H1 (cell line): ENCODE measurements around the gene RBM20. TPM values are rescaled to one million over a fixed set of nuclear protein-coding genes. Genes with fewer than 3 reads are reported as not detected.

Source experiments
- CTCF ChIA-PET: fragments of 300-600 bp; sonication (Branson Sonifier 250); formaldehyde crosslinking; loops from one replicate; lab custom pipeline; 2021; ENCODE audit not compliant: partially characterized antibody; lab: Charles Lee
- POLR2A ChIA-PET: fragments of 300-600 bp; sonication (Branson Sonifier 250); formaldehyde crosslinking; loops from one replicate; lab custom pipeline; 2021; ENCODE audit warnings: inconsistent platforms; ENCODE audit not compliant: partially characterized antibody; lab: Charles Lee
- DNase-seq, 2 experiments: peaks; one replicate each; pipeline versions ENCODE4 v3.0.0 to v3.0.0-alpha.2; 2010 to 2022; ENCODE audit warnings: low spot score in 2 of 2, low read depth in 1 of 2, mixed read lengths in 1 of 2
- FAIRE-seq: peaks from 2 replicates; lab custom pipeline; 2011; peaks lifted over from hg19 to GRCh38; lab: Jason Lieb, UNC
- H2AFZ ChIP-seq: 2 replicates; pipeline ENCODE4 v1.8.1; 2012; ENCODE audit warnings: low read length, inconsistent platforms
- H2AK5ac ChIP-seq: 2 replicates; pipeline ENCODE4 v1.6.1; 2013; ENCODE audit warnings: low read depth, low read length
- H2BK120ac ChIP-seq: replicated peaks from 2 replicates; pipeline ENCODE3; 2013; ENCODE audit warnings: low read depth, low read length, inconsistent platforms
- H2BK12ac ChIP-seq: 2 replicates; pipeline ENCODE4 v1.6.1; 2013; ENCODE audit warnings: low read depth, low read length
- H2BK15ac ChIP-seq: 2 replicates; pipeline ENCODE4 v1.6.1; 2013; ENCODE audit warnings: low read length
- H2BK20ac ChIP-seq: 2 replicates; pipeline ENCODE4 v1.6.1; 2013; ENCODE audit warnings: low read length
- H2BK5ac ChIP-seq: 2 replicates; pipeline ENCODE4 v1.6.1; 2013; ENCODE audit warnings: low read depth, low read length
- H3K14ac ChIP-seq: 2 replicates; pipeline ENCODE4 v1.6.1; 2013; ENCODE audit warnings: inconsistent platforms; ENCODE audit not compliant: insufficient read length
- H3K18ac ChIP-seq: 2 replicates; pipeline ENCODE4 v1.6.1; 2013; ENCODE audit warnings: low read length; ENCODE audit errors: extremely low read depth
- H3K23ac ChIP-seq: 2 replicates; pipeline ENCODE4 v1.6.1; 2013; ENCODE audit warnings: inconsistent platforms; ENCODE audit not compliant: insufficient read length
- H3K23me2 ChIP-seq: 2 replicates; pipeline ENCODE4 v1.6.1; 2013; ENCODE audit warnings: low read depth, low read length
- H3K27ac ChIP-seq: 2 replicates; pipeline ENCODE4 v1.6.1; 2011; ENCODE audit warnings: low read depth, low read length, inconsistent platforms
- H3K27me3 ChIP-seq, 4 experiments: replicated peaks in 1 of 4; 1 replicate in 1 of 4; 2 replicates in 3 of 4; pipeline versions ENCODE4 v1.6.1 to v1.8.1; 2011 to 2013; ENCODE audit warnings: low read length in 3 of 4, mild to moderate bottlenecking in 3 of 4, inconsistent platforms in 2 of 4, mixed read lengths in 2 of 4, moderate library complexity in 1 of 4; ENCODE audit not compliant: control insufficient read depth in 3 of 4, insufficient read depth in 3 of 4; ENCODE audit errors: extremely low read depth in 1 of 4
- H3K36me3 ChIP-seq, 4 experiments: 2 replicates each; pipeline versions ENCODE4 v1.6.1 to v1.8.1; 2011 to 2013; ENCODE audit warnings: mild to moderate bottlenecking in 4 of 4, low read length in 3 of 4, moderate library complexity in 2 of 4, control low read depth in 1 of 4, inconsistent platforms in 1 of 4; ENCODE audit not compliant: insufficient read depth in 4 of 4, control insufficient read depth in 2 of 4
- H3K4ac ChIP-seq: replicated peaks from 2 replicates; pipeline ENCODE3; 2013; ENCODE audit warnings: low read length, low read depth, mixed read lengths, inconsistent platforms; ENCODE audit not compliant: insufficient read length
- H3K4me1 ChIP-seq, 4 experiments: replicated peaks in 1 of 4; 1 replicate in 1 of 4; 2 replicates in 3 of 4; pipeline versions ENCODE4 v1.6.1 to v1.8.1; 2011 to 2013; ENCODE audit warnings: low read length in 3 of 4, inconsistent platforms in 2 of 4, mixed read lengths in 1 of 4; ENCODE audit not compliant: insufficient read depth in 4 of 4, control insufficient read depth in 3 of 4
- H3K4me2 ChIP-seq, 2 experiments: 2 replicates each; pipeline versions ENCODE4 v1.6.1 to v1.8.1; 2011 to 2013; ENCODE audit warnings: low read depth in 2 of 2, low read length in 2 of 2, control low read depth in 1 of 2, inconsistent platforms in 1 of 2, mild to moderate bottlenecking in 1 of 2; ENCODE audit not compliant: insufficient read depth in 1 of 2
- H3K4me3 ChIP-seq, 4 experiments: fragments of 200-600, 300-600 bp in 1 of 4; sonication (generic), shearing (Covaris generic), sonication (Bioruptor Twin) in 1 of 4; 2 replicates each; pipeline versions ENCODE4 v1.5.1 to v1.8.1; 2011 to 2016; ENCODE audit warnings: low read length in 4 of 4, low read depth in 3 of 4, control low read depth in 2 of 4, inconsistent platforms in 2 of 4, mild to moderate bottlenecking in 2 of 4, mixed read lengths in 1 of 4, moderate library complexity in 1 of 4; ENCODE audit not compliant: insufficient read depth in 2 of 4; ENCODE audit errors: extremely low read depth in 1 of 4
- H3K56ac ChIP-seq: replicated peaks from 2 replicates; pipeline ENCODE3; 2013; ENCODE audit warnings: low read depth, mild to moderate bottlenecking, mixed read lengths, low read length, inconsistent platforms; ENCODE audit not compliant: insufficient read length
- H3K79me1 ChIP-seq: 2 replicates; pipeline ENCODE4 v1.6.1; 2013; ENCODE audit warnings: low read depth, low read length, control low read depth
- H3K79me2 ChIP-seq, 2 experiments: 2 replicates each; pipeline versions ENCODE4 v1.6.1 to v1.8.1; 2012 to 2013; ENCODE audit warnings: low read length in 2 of 2, mild to moderate bottlenecking in 2 of 2, inconsistent platforms in 1 of 2; ENCODE audit not compliant: insufficient read depth in 2 of 2, control insufficient read depth in 1 of 2
- H3K9ac ChIP-seq, 4 experiments: replicated peaks in 1 of 4; 1 replicate in 1 of 4; 2 replicates in 3 of 4; pipeline versions ENCODE4 v1.6.1 to v1.8.1; 2011 to 2013; ENCODE audit warnings: low read depth in 3 of 4, low read length in 3 of 4, control low read depth in 2 of 4, mild to moderate bottlenecking in 2 of 4, moderate library complexity in 2 of 4, inconsistent platforms in 1 of 4; ENCODE audit errors: extremely low read depth in 1 of 4
- H3K9me3 ChIP-seq, 2 experiments: 2 replicates each; pipeline versions ENCODE4 v1.6.1 to v1.8.1; 2012 to 2013; ENCODE audit warnings: mild to moderate bottlenecking in 2 of 2, moderate library complexity in 2 of 2, control low read depth in 1 of 2, inconsistent platforms in 1 of 2, low read depth in 1 of 2, low read length in 1 of 2, mixed read lengths in 1 of 2; ENCODE audit not compliant: insufficient read depth in 2 of 2
- H4K20me1 ChIP-seq, 2 experiments: replicated peaks in 1 of 2; 2 replicates each; pipeline versions ENCODE3 to v1.8.1; 2011 to 2013; ENCODE audit warnings: inconsistent platforms in 2 of 2, low read length in 2 of 2, mild to moderate bottlenecking in 1 of 2; ENCODE audit not compliant: insufficient read depth in 2 of 2, control insufficient read depth in 1 of 2
- H4K5ac ChIP-seq: 2 replicates; pipeline ENCODE4 v1.6.1; 2013; ENCODE audit warnings: low read length, low read depth, mixed read lengths, inconsistent platforms; ENCODE audit not compliant: insufficient read length
- H4K8ac ChIP-seq: 2 replicates; pipeline ENCODE4 v1.8.0; 2013; ENCODE audit warnings: mild to moderate bottlenecking, moderate library complexity, low read length, inconsistent platforms; ENCODE audit not compliant: insufficient read depth; ENCODE audit errors: extremely low read depth
- H4K91ac ChIP-seq: replicated peaks from 2 replicates; pipeline ENCODE3; 2013; ENCODE audit warnings: low read length, mixed read lengths, inconsistent platforms; ENCODE audit not compliant: insufficient read length
- CTBP2 ChIP-seq: IDR thresholded peaks from 2 replicates; pipeline ENCODE4 v1.7.0; 2011; ENCODE audit warnings: borderline replicate concordance, mild to moderate bottlenecking, moderate library complexity, mixed read lengths, low read length; ENCODE audit not compliant: insufficient read depth, insufficient read length
- CTCF ChIP-seq, 3 experiments: IDR thresholded peaks; 1 replicate in 2 of 3; 2 replicates in 1 of 3; pipeline versions ENCODE4 v1.5.1 to v1.6.1; 2011; ENCODE audit warnings: low read length in 3 of 3, mild to moderate bottlenecking in 3 of 3, inconsistent platforms in 2 of 3, low read depth in 1 of 3, moderate library complexity in 1 of 3; ENCODE audit not compliant: insufficient read depth in 1 of 3; ENCODE audit errors: control extremely low read depth in 1 of 3
- EGR1 ChIP-seq: IDR thresholded peaks from 2 replicates; pipeline ENCODE4 v1.6.1; 2011; ENCODE audit warnings: low read depth, low read length, borderline replicate concordance
- EP300 ChIP-seq, 2 experiments: IDR thresholded peaks; 1 replicate in 1 of 2; 2 replicates in 1 of 2; pipeline ENCODE4 v1.6.1; 2011 to 2012; ENCODE audit warnings: low read depth in 2 of 2, low read length in 2 of 2, mild to moderate bottlenecking in 2 of 2, borderline replicate concordance in 1 of 2, inconsistent platforms in 1 of 2, moderate library complexity in 1 of 2
- FOSL1 ChIP-seq: IDR thresholded peaks from 2 replicates; pipeline ENCODE4 v1.6.1; 2011; ENCODE audit warnings: mild to moderate bottlenecking, low read depth, low read length, moderate library complexity; ENCODE audit not compliant: insufficient read depth
- HDAC6 ChIP-seq: IDR thresholded peaks from one replicate; pipeline ENCODE4 v1.7.1; 2012; ENCODE audit warnings: low read depth, mild to moderate bottlenecking, inconsistent platforms, low read length, moderate library complexity
- KDM4A ChIP-seq: IDR thresholded peaks from one replicate; pipeline ENCODE4 v1.7.1; 2012; ENCODE audit warnings: low read depth, mild to moderate bottlenecking, moderate library complexity, low read length, inconsistent platforms; ENCODE audit not compliant: severe bottlenecking
- RAD21 ChIP-seq, 2 experiments: IDR thresholded peaks in 1 of 2; conservative IDR thresholded peaks in 1 of 2; 2 replicates each; pipeline ENCODE4 v1.6.1; 2011; ENCODE audit warnings: low read depth in 2 of 2, low read length in 2 of 2, improper control_type of control experiment in 1 of 2, inconsistent platforms in 1 of 2, mild to moderate bottlenecking in 1 of 2, moderate library complexity in 1 of 2
- RBBP5 ChIP-seq: IDR thresholded peaks from 2 replicates; pipeline ENCODE4 v1.7.1; 2012; ENCODE audit warnings: low read depth, mild to moderate bottlenecking, inconsistent platforms, low read length, moderate library complexity, borderline replicate concordance
- TAF7 ChIP-seq: optimal IDR thresholded peaks from 2 replicates; pipeline ENCODE3; 2011; ENCODE audit warnings: low read depth, mild to moderate bottlenecking, inconsistent platforms, low read length, moderate library complexity, borderline replicate concordance
- WGBS, 2 experiments: shearing (Covaris generic) in 1 of 2; methylation state at CpG; one replicate each; pipeline versions ENCODE4 v1.1.6 to v1.1.7; 2013 to 2015; ENCODE audit warnings: low lambda C conversion rate in 2 of 2, mixed read lengths in 2 of 2, inconsistent platforms in 1 of 2, low coverage in 1 of 2, missing lambda C conversion rate in 1 of 2; ENCODE audit not compliant: insufficient replicate concordance in 2 of 2, insufficient coverage in 1 of 2, insufficient read length in 1 of 2; ENCODE audit errors: extremely low coverage in 1 of 2, missing lambda C conversion rate in 1 of 2; 5-methylcytosine and 5-hydroxymethylcytosine counted together
- polyA plus RNA-seq, 7 experiments: library from polyadenylated mRNA; depleted of rRNA in 3 of 7; stranded (reverse) in 5 of 7; unstranded in 2 of 7; fragments of >200 nt in 5 of 7; fragments of 200-250 nt in 2 of 7; gene quantifications; 1 replicate in 5 of 7; 2 replicates in 1 of 7; 4 replicates in 1 of 7; pipeline versions ENCODE4 v1.2.1 to v1.2.3, GENCODE V29; 2011 to 2013; ENCODE audit warnings: missing spikeins in 2 of 7, mixed read lengths in 2 of 7
- total RNA-seq: library from RNA; stranded (reverse); fragmentation: NEBNext Ultra II Directional; extraction: Animal tissue kit (Norgen Biotek cat#: 25700); gene quantifications from 2 replicates; pipeline ENCODE4 v1.2.1, GENCODE V29; 2021

Gene RBM20
- total and polyA plus RNA-seq, 2 of the 8 experiments (the other 6 are each of a cell fraction or from before 2014, with no cell fraction given) = 0.05 to 0.63 TPM

- DNase-seq (no peak), FAIRE-seq (no peak)
- no peak overlapping the region for H2BK15ac ChIP-seq
- H3K23ac ChIP-seq = no peak overlapping the region
- no peak overlapping the region for H4K8ac ChIP-seq
- H3K36me3 ChIP-seq = no peaks in the 10 kb centered on the region
- no peaks in the 10 kb centered on the region for H3K23me2 ChIP-seq
- H2BK5ac ChIP-seq = no peak overlapping the region
- H2AFZ ChIP-seq = no peak overlapping the region
- no peak overlapping the region for H4K91ac ChIP-seq
- no peak overlapping the region for H2BK120ac ChIP-seq
- no peaks in the 10 kb centered on the region for H3K27me3 ChIP-seq
- no peak overlapping the region for H2AK5ac ChIP-seq
- WGBS, 2 experiments = 96% methylated on average over 3 of the region's 3 CpGs; no CpG with 5 or more reads in 1 of the 2 experiments
- TF ChIP-seq RBBP5 (no peak), EGR1 (no peak), CTBP2 (no peak), KDM4A (no peak), RAD21 (IDR thresholded peaks at IDR 0.05 in 1 of 2, conservative IDR thresholded peaks at IDR 0.05 in 1 of 2; ENCODE audit: low read depth in 2 of 2, low read length in 2 of 2) (no peak), FOSL1 (no peak), TAF7 (no peak), CTCF (IDR thresholded peaks at IDR 0.05; ENCODE audit: control extremely low read depth in 1 of 3, insufficient read depth in 1 of 3, low read depth in 1 of 3, low read length in 3 of 3) (no peak), HDAC6 (no peak), EP300 (IDR thresholded peaks at IDR 0.05; ENCODE audit: borderline replicate concordance in 1 of 2, low read depth in 2 of 2, low read length in 2 of 2) (no peak)
- H3K9ac ChIP-seq = no peak overlapping the region
- no peaks in the 10 kb centered on the region for H3K79me2 ChIP-seq
- no peaks in the 10 kb centered on the region for H3K4me1 ChIP-seq
- no peak overlapping the region for H2BK12ac ChIP-seq
- no peaks in the 10 kb centered on the region for H3K79me1 ChIP-seq
- no peak overlapping the region for H3K4me3 ChIP-seq
- H3K4ac ChIP-seq = no peak overlapping the region
- H3K14ac ChIP-seq = no peak overlapping the region
- no peak overlapping the region for H3K56ac ChIP-seq
- no peak overlapping the region for H4K5ac ChIP-seq
- POLR2A ChIA-PET = interaction anchor here (1.4 kb wide), 1 partner anchor 23 kb away, joined by 3 read pairs; no protein-coding TSS in a partner anchor
- H4K20me1 ChIP-seq = no peaks in the 10 kb centered on the region
- H3K4me2 ChIP-seq = no peak overlapping the region
- no peak overlapping the region for H3K27ac ChIP-seq
- H3K18ac ChIP-seq = no peak overlapping the region
- CTCF ChIA-PET = interaction anchor here (0.7 to 1.2 kb wide), 2 partner anchors 9 to 15 kb away, joined by 3 read pairs; no protein-coding TSS in a partner anchor
- H3K9me3 ChIP-seq = no peaks in the 10 kb centered on the region
- H2BK20ac ChIP-seq = no peak overlapping the region
These were observed 206.0 kb downstream of the RBM20 start for GRCh38 chr10:110850099-110850498.
